Activated T-cell treated with anti-CD3 and anti-CD28 coated beads for 1 hour (primary cell): Measurements from ENCODE around the gene MTHFR.

Experiments used
- DNase-seq: peaks from one replicate; pipeline ENCODE4 v3.0.0-alpha.2; 2020; ENCODE audit warnings: low read depth

The MTHFR gene

GRCh38 chr1:11796036-11796828 lies 9.5 kb downstream of the MTHFR start:
- DNase-seq = no peak

- DNase-seq = no peak
Measured at GRCh38 chr1:11795238-11795890, 10.4 kb downstream of the MTHFR start.

DNA sequence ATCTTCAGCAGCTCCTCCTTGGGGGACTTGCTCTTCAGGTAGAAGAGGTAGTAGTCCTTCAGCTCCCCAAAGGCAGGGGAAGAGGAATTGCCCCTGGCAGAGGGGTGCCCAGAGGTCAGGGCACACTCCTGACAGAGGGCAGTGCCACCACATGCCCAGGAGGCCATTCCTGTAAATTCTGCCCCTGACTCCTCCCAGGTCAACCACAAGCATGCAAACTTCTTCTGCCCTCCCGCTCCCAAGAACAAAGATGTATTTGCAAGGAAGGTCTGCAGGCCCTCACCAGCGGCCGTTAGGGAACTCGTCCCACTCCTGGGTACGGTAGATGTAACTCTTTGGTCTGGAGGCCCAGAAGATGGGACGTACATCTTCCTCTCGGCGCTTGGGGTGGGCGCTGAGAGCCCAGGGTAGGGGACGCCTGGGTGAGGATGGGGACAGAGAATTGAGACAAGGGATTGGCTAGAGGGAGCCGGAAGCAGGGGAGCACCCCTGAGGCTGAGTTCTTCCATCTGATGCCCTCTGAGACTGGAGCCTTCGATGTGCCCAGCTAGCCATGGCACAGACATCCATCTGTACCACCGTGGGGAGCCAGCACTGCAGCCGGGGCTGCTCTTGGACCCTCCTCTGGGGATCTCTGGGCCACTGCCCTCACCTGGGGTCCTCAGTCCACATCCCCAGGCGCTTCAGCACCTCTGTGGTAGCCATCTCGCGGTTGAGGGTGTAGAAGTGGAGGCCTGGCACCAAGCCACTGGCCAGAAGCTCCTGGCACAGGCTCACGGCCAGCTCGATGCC lies 11.1 kb downstream of the MTHFR start:
- DNase-seq = no peak

GRCh38 chr1:11793819-11794218 lies 11.9 kb downstream of the MTHFR start:
- no peak for DNase-seq

DNA sequence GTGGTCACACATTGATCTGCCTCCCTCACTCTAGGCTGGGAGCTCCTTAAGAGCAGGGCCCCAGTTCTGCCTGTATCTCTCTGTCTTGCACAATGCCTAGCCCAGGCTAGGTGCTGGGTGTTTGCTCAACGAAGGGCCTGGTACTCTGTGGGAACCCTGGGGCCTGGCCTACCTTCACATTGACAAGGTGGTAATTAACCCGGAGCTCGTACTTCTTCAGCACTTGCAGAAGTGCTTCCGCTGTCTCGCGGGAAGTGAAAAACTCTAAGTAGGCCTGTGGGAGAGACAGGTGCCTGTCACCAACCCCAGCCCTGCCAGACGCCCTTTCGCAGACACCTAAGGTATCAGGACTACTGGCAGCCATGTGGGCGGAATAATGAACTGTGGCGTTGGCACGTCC lies 13.7 kb downstream of the MTHFR start:
- DNase-seq = no peak

DNA sequence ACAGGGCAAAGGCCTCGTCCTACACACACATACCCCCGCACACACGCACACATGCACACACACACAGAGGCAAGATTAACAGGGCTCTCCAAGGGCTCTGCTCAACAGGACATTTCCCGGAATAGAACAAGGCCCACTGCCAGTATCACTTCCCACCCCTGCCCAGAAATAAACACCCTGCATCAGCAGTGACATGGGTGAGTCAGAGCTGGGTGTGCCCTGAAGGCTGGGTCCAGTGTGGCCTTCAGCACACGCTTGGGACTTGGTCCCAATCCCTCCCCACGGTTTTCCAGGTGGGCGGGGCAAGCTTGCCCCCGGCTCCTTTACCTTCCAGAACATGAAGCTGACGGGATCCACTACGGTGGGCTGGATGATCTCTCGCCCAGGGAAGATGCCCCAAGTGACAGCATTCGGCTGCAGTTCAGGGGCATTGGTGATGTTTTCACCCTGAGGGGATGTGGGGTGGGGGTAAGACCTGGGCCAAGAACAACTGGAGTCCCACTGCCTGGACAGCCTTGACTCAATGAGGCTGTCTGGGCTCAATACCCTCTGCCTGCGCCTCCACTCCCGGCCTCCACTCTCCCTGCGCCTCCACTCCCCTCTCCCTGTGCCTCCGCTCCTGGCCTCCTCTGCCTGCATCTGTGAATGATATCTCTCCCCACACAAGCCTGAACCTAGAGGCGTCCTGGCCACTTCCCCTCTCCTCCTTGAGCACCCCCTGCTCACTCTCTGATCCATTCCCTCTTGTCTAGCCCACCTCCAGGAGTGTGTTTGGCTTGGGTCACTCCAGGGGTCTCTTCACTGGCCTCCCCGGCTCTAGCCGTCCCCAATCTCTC lies 14.7 kb downstream of the MTHFR start:
- DNase-seq = no peak

DNA sequence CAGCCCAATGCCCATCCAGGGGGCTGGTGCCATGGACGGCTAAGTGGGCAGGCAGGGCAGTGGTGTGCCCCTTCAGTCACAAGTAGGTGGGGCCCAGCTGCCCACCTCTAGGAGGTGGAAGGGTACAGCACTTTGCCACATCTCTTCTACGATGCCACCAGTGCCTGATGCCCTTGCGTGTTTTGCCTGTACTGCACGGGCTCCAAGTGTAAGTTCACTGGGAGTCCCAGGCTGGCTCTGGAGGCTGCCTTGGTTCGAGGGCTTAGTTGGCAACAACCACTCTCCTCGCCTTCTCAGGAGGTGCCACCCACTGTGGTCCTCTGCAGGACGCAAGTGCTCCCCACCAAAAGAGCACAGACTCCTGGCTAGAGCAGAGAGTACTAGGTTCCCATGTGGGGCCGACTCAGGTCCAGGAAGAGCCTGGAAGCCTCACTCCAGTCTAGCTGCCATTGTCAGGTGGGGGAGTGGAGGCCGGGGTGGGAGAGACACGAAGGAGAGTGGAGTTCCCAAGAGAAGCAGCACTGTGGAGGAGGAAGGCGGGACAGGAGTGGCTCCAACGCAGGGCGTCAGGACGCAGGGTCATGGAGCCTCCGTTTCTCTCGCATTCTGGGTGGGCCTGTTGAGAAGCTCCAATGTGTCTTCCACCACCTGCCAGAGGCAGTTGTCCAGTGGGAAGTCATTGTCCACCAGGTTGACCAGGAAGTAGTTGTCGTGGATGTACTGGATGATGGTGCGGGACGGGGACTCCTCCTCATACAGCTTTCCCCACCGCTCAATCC lies 15.5 kb downstream of the MTHFR start:
- DNase-seq = no peak

DNA sequence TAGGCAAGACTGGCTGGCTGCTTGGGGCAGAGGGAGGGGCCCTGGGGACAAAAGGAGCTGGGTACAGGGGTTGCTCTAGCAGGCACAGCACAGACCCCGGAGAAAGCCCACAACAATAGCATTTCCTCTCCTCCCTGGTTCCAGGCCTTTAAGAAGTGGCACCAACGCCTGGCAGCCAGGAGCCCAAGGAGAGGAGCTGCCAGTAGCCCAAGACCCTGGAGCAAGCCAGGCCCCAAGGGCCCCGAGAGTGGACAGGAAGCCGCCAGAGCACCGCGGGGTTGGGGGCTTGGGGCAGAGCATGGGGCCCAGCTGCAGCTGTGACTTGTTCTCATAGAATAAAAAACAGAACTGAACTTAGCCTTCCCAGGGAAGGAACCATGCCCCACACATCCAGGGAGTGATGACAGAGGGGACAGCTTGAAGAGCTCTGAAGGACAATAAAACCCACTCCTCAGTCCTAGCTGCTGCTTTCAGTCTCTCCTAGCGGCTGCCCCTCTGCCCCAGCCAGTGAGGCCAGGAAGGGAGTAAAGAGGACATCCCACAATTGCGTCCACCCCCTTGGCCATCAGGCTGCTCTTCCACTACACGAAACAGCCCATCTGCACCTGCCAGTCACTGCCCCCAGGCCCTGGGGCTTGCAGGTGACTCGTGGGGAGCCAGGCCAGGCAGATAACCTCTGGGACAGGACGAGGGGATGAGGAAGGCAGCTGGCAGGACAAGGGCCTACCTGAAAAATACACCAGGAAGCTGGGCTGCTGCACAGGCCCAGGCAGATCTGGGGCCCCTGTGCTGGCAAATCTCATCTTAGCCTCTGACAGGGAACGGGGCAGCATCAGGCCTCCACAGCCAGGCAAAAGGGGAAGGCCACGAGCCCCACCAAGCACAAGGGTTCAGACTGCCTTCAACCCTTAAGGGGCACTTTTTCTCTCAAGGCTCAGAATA lies 16.4 kb downstream of the MTHFR start:
- no peak for DNase-seq

- DNase-seq = no peak
Measured at GRCh38 chr1:11788549-11789053, 17.2 kb downstream of the MTHFR start.

GRCh38 chr1:11787804-11788436 lies 17.8 kb downstream of the MTHFR start:
- no peak for DNase-seq

DNA sequence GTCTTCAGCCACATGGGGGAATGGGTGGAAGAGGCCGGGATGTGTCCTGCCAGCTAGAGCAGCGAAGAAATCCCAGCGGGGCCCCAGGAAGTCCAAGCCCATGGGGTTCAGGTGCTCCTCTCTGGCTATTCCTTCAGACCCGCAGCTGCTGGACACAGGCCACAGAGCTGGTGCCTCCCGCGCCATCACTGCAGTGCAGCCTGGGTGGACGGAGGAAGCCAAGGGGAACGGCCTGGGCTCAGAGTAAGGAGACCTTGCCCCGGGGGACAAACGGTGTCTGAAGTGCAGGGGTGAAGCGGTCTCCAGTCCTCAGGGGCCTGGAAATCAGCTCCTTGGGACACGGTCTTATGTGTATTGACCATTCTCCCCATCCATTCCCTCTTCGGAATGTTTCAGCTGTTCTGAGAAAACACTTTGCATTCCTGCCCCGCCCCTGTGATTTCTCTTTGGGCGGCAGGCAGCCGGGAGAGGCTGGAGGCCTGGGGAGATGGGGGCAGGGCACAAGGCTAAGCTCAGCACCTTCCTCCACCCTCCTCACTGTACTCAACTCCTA lies 18.4 kb downstream of the MTHFR start:
- DNase-seq = no peak

DNA sequence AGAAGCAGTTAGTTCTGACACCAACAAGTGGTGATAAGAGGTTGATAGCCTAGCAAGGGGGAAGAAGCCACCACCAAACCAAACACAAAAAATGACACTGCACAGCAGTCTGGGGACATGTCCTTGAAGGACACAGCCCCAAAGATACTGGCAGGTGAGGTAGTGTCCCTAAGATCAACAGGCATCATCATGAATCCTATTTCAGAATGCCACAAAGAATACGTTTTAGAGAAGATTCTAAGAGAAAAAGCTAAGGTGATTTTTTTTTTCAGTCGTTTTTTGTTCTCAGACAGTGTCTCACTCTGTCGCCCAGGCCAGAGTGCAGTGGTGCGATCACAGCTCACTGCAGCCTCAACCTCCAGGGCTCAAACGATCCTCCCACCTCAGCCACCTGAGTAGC lies 19.6 kb downstream of the MTHFR start:
- DNase-seq = no peak

GRCh38 chr1:11784993-11785769 lies 20.6 kb downstream of the MTHFR start:
- peak; percentile 38 for DNase-seq

DNA sequence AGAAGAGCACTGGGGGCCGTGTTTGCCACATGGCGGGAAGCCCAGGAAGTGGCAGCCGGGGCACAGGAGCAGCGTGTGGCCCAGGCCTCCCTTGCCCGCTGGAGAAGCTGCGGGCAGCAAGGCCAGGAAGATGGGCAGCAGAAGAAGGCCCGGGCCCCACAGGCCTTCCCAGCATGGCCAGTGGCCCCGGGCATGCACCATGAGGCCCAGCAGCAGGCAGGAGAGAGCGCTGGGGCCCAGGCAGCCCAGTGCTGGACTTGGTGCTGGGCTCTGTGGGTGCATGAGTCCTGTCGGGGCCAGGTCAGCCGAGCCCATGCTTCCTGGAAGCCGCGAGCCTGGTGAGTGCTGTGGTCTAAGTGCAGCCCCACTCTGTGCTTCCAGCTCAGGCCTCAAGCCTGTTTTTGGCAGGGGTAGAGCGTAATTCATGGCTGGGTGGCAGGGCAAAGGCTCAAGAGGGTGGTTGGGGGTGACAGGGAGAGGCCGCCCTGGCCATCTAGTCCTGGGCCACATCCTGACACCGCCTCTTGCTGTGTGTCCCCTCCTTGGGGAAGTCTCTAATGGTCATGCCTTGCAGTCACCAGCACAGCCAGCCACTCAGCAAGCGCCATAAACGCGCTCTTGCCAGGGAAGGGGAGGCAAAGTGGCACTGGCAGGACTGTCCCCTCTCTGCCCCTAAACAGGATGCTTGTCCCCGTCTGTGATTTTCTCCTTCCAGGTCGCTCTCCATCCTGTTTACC lies 21.3 kb downstream of the MTHFR start:
- no peak for DNase-seq

DNA sequence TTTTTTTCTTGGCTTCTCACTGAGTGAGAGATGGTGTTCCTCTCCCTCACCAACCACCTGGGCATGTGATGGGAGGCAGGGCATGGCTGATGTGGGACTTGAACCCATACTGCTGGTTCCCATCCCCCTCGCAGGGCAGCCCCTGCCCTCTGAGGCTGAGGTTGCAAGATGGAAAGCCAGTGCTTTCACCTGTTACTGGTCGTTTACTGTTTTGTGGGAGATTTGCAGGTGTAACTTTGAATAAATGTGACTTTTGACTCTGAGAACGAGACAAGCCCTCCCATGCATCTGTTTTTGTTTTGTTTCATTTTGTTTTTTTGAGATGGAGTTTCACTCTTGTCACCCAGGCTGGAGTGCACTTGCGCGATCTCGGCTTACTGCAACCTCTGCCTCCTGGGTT lies 22.2 kb downstream of the MTHFR start:
- no peak for DNase-seq

DNA sequence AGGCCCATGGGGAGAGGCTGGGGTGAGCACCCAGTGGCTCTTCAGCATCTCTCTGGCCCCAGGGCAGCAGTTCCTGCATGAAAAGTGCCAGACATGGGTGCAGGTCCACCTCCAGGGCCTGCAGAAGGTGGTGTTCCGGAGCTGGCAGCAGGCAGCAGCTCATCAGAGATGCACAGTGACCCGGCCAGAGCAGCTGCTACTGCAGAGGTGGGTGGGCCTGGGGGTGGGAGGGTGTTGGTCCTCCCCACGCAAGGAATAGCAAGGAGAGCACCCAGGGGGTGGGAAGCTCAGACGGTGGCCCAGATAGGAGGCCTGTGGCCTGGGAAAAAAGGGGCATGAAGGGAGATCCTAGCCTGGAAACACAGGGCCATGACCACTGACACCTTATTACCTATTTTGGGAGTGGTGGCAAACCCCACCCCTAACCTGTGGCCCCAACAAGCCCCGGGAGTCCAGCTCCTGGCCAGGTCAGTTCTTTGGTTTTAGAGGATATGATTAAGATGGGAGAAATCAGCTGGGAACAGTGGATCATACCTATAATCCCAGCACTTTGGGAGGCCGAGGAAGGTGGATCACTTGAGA lies 23.5 kb downstream of the MTHFR start:
- no peak for DNase-seq

DNA sequence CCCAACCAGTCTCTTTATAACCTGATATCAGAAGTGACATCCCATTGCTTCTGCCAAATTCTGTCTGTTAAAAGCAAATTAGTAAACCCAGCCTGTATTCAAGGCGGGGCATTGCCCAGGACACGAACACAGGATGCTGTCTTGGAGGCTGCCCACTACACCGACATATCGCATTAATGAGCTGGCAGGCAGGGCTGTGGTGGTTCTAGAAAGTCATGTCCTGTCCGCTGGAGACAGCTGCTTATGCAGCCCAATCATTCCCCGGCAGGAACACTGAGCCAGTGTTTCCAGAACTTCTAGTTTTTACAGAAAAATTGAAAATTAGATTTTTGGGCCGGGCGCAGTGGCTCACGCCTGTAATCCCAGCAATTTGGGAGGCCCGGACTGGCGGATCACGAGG lies 24.5 kb downstream of the MTHFR start:
- DNase-seq = no peak
